K562 treated with DMSO at 1 percent for 4 hours (cell line): Measurements from ENCODE around the gene CSAG2. TPM values are rescaled to one million over a fixed set of nuclear protein-coding genes. Genes with fewer than 3 reads are reported as not detected.

Experiments
- total RNA-seq: library from RNA; unstranded; fragments of 300-600 nt; gene quantifications from 2 replicates; pipeline ENCODE4 v1.2.3, GENCODE V29; 2022; ENCODE audit not compliant: insufficient read depth

The CSAG2 gene
- not detected in 2 replicates for total RNA-seq

GRCh38 chrX:152709173-152709572, at the start of gene CSAG2:
Gene CSAG2 (minus strand): TSS chrX:152709273. CDS start chrX:152709112, 161 bp downstream.

GRCh38 chrX:152753686-152754650, 44.9 kb upstream of the CSAG2 start, which contains the start of gene MAGEA2:
Gene MAGEA2 (minus strand): TSS chrX:152753842. CDS start chrX:152751363, 2,479 bp downstream.

GRCh38 chrX:152733261-152733975, 24.3 kb upstream of the CSAG2 start, which contains the start of the genes CSAG1 and MAGEA12:
Gene CSAG1 (minus strand): TSS chrX:152733721. CDS start chrX:152732460, 1,261 bp downstream.
Gene MAGEA12 (plus strand): TSS chrX:152733757. CDS start chrX:152736162, 2,405 bp downstream.

DNA sequence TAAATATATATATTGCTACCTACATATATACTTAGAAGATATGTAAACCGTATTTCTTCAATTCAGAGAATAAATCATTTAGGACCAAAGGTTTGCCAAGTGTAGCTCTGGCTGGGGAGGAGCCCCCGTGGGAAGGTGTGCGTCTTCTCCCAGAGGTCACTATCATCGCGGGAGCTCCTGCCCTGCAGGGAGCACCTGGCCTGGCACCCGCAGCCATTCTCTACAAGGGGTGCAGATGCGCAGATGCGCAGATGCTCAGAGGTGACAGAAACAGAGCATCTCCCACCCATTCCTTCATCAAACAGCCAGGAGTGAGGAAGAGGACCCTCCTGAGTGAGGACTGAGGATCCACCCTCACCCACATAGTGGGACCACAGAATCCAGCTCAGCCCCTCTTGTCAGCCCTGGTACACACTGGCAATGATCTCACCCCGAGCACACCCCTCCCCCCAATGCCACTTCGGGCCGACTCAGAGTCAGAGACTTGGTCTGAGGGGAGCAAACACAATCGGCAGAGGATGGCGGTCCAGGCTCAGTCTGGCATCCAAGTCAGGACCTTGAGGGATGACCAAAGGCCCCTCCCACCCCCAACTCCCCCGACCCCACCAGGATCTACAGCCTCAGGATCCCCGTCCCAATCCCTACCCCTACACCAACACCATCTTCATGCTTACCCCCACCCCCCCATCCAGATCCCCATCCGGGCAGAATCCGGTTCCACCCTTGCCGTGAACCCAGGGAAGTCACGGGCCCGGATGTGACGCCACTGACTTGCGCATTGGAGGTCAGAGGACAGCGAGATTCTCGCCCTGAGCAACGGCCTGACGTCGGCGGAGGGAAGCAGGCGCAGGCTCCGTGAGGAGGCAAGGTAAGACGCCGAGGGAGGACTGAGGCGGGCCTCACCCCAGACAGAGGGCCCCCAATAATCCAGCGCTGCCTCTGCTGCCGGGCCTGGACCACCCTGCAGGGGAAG, 5.0 kb upstream of the CSAG2 start, which contains the start of gene MAGEA2B:
MAGEA2B (plus strand) TSS at position 814 of the 973 bp plus-strand sequence. CDS start 2,479 bp downstream, outside the sequence.

DNA sequence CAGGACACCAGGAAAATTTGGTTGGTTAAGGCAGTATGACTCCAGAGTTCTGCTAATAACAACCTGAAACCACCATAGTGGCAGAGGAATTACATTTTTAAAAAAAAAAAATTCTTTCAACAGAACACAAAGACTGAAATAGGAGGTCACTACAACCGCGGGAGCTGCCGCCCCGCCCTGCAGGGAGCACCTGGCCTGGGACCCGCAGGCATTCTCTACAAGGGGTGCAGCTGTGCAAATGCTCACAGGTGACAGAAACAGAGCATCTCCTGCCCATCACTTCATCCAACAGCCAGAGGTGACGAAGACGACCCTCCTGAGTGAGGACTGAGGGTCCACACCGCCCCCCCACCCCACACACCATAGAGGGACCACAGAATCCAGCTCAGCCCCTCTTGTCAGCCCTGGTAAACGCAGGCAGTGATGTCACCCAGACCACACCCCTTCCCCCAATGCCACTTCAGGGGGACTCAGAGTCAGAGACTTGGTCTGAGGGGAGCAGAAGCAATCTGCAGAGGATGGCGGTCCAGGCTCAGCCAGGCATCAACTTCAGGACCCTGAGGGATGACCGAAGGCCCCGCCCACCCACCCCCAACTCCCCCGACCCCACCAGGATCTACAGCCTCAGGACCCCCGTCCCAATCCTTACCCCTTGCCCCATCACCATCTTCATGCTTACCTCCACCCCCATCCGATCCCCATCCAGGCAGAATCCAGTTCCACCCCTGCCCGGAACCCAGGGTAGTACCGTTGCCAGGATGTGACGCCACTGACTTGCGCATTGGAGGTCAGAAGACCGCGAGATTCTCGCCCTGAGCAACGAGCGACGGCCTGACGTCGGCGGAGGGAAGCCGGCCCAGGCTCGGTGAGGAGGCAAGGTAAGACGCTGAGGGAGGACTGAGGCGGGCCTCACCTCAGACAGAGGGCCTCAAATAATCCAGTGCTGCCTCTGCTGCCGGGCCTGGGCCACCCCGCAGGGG, 10.8 kb downstream of the CSAG2 start, which contains the start of gene MAGEA3:
MAGEA3 (plus strand) TSS at position 843 of the 980 bp plus-strand sequence. CDS start 2,039 bp downstream, outside the sequence.

Other genes starting within 250 kb of the CSAG2 start
- 1.3 and 1.4 TPM in 2 replicates for gene GABRQ, start 71.4 kb downstream of the CSAG2 start, total RNA-seq
- gene MAGEA3, start 10.5 kb downstream of the CSAG2 start, total RNA-seq: 146 and 153 TPM in 2 replicates
- 31.4 and 81.6 TPM in 2 replicates for gene MAGEA2B, start 5.4 kb upstream of the CSAG2 start, total RNA-seq
- 103 and 144 TPM in 2 replicates for gene CSAG1, start 24.4 kb upstream of the CSAG2 start, total RNA-seq
- gene MAGEA12, start 24.5 kb upstream of the CSAG2 start, total RNA-seq: 62.3 and 69.8 TPM in 2 replicates
- 10.7 and 27.8 TPM in 2 replicates for gene MAGEA2, start 44.6 kb upstream of the CSAG2 start, total RNA-seq
- 14.3 and 27.1 TPM in 2 replicates for gene CSAG3, start 49.9 kb upstream of the CSAG2 start, total RNA-seq
- 94.0 and 97.7 TPM in 2 replicates for gene MAGEA6, start 60.4 kb upstream of the CSAG2 start, total RNA-seq
- 10.0 and 11.9 TPM in 2 replicates for gene CETN2, start 121.5 kb upstream of the CSAG2 start, total RNA-seq
- gene NSDHL, start 121.8 kb upstream of the CSAG2 start, total RNA-seq: 28.8 and 31.0 TPM in 2 replicates
- not detected in 2 replicates for gene ZNF185, start 188.8 kb upstream of the CSAG2 start, total RNA-seq